ENCODE measurements around the gene SLC6A2. TPM values are rescaled to one million over a fixed set of nuclear protein-coding genes. Genes with fewer than 3 reads are reported as not detected.

SLC6A2 gene
- total RNA-seq, 2 donors from 2014 or later: 0.23 TPM; not detected in 1

- intact Hi-C loops (cut with DNase I): no loop called here
- no peak for DNase-seq (ENCODE audit: low spot score)
These were observed 10.2 kb downstream of the SLC6A2 start for GRCh38 chr16:55666012-55666411.

GRCh38 chr16:55667753-55668152 is 12.0 kb downstream of the SLC6A2 start:
- DNase-seq (ENCODE audit: low spot score): no peak
- intact Hi-C loops (cut with DNase I): no loop called here

GRCh38 chr16:55668340-55669281 is 12.8 kb downstream of the SLC6A2 start:
- intact Hi-C loops (cut with DNase I): no loop called here
- no peak for DNase-seq (ENCODE audit: low spot score)

DNA sequence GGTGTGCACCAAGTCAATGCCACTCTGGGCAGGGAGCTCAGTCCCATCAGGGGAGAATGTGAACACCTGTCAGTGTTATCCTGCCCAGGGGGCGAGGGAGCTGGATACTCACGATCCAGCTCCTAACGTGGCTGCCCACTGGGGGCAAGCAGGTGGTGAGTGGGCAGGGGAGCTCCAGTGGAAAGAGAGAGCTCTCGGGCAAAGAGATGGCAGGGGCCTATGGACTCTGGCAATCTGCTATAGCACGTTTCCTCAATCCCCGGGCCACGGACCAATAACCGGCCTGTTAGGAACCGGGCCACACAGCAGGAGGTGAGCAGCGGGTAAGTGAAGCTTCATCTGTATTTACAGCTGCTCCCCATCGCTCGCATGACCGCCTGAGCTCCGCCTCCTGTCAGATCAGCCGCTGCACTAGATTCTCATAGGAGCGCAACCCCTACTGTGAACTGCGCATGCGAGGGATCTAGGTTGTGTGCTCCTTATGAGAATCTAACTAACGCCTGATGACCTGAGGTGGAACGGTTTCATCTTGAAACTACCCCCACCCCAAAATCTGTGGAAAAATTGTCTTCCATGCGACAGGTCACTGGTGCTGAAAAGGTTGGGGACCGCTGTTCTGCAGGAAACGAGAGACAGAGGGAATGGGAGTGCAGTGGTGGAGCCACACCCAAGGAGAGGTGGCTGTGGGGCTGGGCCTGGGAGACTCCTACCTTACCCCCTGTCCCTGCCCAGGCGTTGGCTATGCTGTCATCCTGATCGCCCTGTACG is 15.6 kb downstream of the SLC6A2 start:
- intact Hi-C loops (cut with DNase I): no loop called here
- DNase-seq (ENCODE audit: low spot score): no peak

DNA sequence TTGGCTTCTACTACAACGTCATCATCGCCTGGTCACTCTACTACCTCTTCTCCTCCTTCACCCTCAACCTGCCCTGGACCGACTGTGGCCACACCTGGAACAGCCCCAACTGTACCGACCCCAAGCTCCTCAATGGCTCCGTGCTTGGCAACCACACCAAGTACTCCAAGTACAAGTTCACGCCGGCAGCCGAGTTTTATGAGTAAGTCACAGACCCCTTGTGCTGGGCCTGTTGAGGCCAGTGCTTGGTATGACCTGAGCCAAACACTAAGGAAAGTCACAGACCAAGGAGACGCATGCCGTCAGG is 16.1 kb downstream of the SLC6A2 start:
- no peak for DNase-seq (ENCODE audit: low spot score)
- intact Hi-C loops (cut with DNase I): no loop called here

- DNase-seq (ENCODE audit: low spot score): no peak
- intact Hi-C loops (cut with DNase I): no loop called here
These were observed 16.7 kb downstream of the SLC6A2 start for GRCh38 chr16:55672471-55672870.

DNA sequence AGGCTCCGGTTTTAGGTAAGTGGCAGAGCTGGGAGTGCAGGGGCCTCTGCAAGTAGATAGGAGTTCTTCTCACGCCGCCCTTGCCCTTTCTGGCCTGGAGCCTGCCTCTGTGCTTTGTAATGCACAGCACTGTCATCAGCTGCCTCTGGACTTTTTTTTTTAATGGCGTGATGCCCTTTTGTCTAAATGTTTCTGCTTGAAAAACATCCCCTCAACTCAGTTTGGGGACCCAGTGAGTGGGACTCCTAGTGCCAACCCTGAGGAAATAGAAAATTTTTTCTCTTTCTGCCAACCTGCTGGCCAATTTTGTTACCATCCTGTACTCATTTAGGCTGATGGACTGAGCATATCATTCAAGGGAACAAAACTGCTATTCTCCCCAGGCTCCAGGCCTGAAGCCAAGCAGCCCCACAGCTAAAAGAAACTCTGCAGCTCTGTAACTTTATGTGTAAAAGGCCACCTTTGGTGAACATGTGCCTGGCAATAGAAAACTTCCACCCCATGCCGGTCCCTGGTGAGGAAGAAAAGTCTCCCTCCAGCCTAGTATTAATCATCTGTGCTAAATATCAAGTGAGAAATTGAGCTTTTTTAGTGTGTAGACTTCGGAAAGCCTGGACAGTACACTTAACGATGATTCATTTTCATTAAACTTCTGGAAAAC is 22.5 kb downstream of the SLC6A2 start:
- no peak for DNase-seq (ENCODE audit: low spot score)
- intact Hi-C loops (cut with DNase I): no loop called here

DNA sequence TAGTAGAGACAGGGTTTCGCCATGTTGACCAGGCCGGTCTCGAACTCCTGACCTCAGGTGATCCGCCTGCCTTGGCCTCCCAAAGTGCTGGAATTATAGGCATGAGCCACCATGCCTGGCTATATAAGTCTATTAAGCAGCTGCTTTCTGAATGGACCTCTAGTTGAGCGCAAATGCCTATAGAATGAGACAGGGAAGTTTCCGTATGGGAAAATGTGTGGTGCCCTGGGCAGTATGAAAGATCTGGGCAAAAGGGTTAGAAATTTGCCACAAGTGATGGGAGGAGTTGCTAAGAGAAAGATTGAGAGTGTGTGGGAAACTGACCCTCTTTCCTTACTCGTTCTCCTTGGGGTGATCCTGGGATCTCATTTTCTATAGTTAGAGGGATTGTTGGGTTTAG is 26.3 kb downstream of the SLC6A2 start:
- no peak for DNase-seq (ENCODE audit: low spot score)
- intact Hi-C loops (cut with DNase I): no loop called here

GRCh38 chr16:55685973-55686372 is 30.2 kb downstream of the SLC6A2 start:
- intact Hi-C loops (cut with DNase I): no loop called here
- no peak for DNase-seq (ENCODE audit: low spot score)

- DNase-seq (ENCODE audit: low spot score): no peak
- intact Hi-C loops (cut with DNase I): no loop called here
These were observed 30.9 kb downstream of the SLC6A2 start for GRCh38 chr16:55686671-55687070.

DNA sequence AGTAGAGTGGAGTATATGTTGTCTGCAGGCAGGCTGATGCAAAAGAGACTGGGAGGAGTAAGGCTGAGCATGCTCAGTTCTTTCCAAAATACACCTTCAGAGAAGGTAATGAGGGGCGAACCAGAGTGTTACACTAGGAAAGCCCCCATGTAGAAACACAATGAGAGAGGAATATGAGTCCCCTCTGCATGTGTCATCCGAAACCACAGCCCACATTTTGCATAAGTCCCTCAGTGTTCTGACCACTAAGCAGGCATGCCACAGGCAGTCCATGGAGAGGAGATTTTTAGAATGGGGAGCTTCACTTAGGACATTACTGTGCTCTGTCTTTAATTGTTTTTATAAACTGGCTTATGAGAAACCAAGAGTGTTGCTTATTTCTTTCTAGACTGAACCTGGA is 32.0 kb downstream of the SLC6A2 start:
- DNase-seq (ENCODE audit: low spot score): no peak
- intact Hi-C loops (cut with DNase I): no loop called here

DNA sequence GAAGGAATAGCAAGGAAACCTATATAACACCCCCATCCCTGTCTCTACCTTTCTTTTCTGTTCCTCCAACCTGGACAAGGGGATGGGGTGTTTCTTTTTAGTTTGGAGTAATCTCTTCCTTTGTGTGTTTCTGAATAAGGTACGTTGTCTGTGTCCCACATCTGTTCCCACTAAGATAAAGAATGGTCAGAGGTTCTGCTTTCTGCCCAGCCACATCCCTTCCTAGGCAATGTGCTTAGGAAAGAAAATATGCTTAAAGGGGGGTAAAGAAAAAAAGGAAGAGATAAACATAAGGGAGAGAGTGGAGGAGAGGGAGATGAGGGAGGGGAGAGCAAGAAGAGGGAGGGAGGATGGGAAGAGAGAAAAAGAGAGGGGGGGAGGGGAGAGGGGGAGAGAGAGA is 35.1 kb downstream of the SLC6A2 start:
- DNase-seq (ENCODE audit: low spot score): no peak
- intact Hi-C loops (cut with DNase I): no loop called here

- no peak for DNase-seq (ENCODE audit: low spot score)
- intact Hi-C loops (cut with DNase I): no loop called here
These were observed 36.0 kb downstream of the SLC6A2 start for GRCh38 chr16:55691771-55692170.

GRCh38 chr16:55695595-55695994 is 39.8 kb downstream of the SLC6A2 start:
- intact Hi-C loops (cut with DNase I): no loop called here
- no peak for DNase-seq (ENCODE audit: low spot score)

- intact Hi-C loops (cut with DNase I): no loop called here
- no peak for DNase-seq (ENCODE audit: low spot score)
These were observed 42.1 kb downstream of the SLC6A2 start for GRCh38 chr16:55697867-55698266.

GRCh38 chr16:55698331-55698730 is 42.5 kb downstream of the SLC6A2 start:
- no peak for DNase-seq (ENCODE audit: low spot score)
- intact Hi-C loops (cut with DNase I): no loop called here

DNA sequence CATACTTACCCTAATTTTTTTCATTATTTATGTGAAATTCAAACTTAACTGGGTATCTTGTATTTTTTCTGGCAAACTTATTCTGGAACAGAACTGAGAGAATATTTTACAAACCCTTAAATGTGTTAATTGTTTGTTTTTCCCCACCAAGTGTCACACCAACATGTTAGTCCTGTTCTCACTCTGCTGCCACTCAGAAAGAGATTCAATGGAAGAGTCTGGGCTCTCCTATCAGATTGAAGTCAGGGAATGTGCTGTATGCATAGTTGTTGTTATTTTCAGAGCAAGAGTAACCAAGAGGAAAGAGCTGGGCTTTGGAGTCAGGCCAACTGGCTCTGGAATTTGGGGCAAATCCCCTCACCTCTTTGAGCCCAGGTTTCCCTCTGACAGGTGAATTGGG is 43.2 kb downstream of the SLC6A2 start:
- no peak for DNase-seq (ENCODE audit: low spot score)
- intact Hi-C loops (cut with DNase I): no loop called here

GRCh38 chr16:55699616-55700015 is 43.8 kb downstream of the SLC6A2 start:
- no peak for DNase-seq (ENCODE audit: low spot score)
- intact Hi-C loops (cut with DNase I): loop anchor here (5.0 kb wide), 1 partner anchor 237 kb away; no protein-coding TSS in a partner anchor

DNA sequence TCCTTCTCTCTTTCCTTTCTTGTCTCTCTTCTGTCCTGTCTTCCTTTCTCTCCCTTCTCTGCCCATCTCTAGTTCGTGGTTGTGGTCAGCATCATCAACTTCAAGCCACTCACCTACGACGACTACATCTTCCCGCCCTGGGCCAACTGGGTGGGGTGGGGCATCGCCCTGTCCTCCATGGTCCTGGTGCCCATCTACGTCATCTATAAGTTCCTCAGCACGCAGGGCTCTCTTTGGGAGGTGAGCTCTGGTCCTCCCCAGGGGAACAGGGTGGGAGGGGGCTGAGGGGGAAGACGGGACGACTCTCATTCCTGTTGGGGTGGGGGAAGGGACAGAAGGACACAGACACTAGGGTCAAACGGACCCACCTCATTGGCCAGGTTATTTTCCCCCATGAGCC is 44.3 kb downstream of the SLC6A2 start:
- intact Hi-C loops (cut with DNase I): loop anchor here (5.0 kb wide), 1 partner anchor 238 kb away; no protein-coding TSS in a partner anchor
- no peak for DNase-seq (ENCODE audit: low spot score)

GRCh38 chr16:55700961-55701360 is 45.2 kb downstream of the SLC6A2 start:
- intact Hi-C loops (cut with DNase I): loop anchor here (5.0 kb wide), 1 partner anchor 239 kb away; no protein-coding TSS in a partner anchor
- DNase-seq (ENCODE audit: low spot score): no peak

All from posterior vena cava (tissue), 2 donors.